ENCODE results near the gene SERTM1.

DNA sequence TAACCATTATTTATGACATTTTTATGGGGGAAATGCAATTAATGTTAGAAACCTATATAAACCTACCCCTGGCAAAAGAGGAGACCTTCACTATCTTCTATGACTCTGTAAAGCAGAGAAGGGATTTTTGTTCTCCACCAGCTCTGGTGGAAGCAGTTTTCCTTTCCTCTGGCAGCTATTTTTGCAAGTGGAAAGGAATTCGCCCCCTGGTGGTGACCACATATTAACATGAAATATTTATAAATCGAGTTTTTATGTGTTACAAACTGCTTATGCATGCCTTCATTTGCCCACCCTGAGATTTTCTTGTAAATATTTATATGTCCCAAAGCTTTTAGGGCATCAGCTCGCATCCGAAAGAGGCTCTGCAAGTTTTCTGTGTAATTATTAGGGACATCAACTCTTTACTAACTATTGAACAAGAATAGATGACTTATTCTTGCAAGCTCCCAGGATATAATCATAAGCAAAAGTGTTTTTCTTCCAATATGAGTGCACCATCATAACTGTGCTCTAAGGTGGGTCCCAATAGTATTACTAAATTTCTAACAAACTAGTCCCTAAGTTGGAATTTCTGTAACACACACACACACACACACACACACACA is 62.4 kb downstream of the SERTM1 start:
- TF ChIP-seq POLR2A (IDR thresholded peaks at IDR 0.05; ENCODE audit: low read length) (no peak), GATA1 (IDR thresholded peaks at IDR 0.05; ENCODE audit: low read depth, low read length) (no peak)
